SK-N-MC (cell line): ENCODE data around the gene DYDC1.
"Not testable (repeated sequence)": the region's sequence is repeated elsewhere in the genome, so short reads cannot be mapped to it uniquely, and the experiment has no call there.

Experiments used
- DNase-seq: peaks from one replicate; pipeline ENCODE4 v3.0.0-alpha.2; 2011; ENCODE audit warnings: low read depth, low spot score
- H3K27ac ChIP-seq: fragments of 200-600 bp; sonication (generic); 2 replicates; pipeline ENCODE4 v1.5.1; 2016; ENCODE audit warnings: mixed run types
- H3K36me3 ChIP-seq: fragments of 200-600 bp; sonication (generic); 2 replicates; pipeline ENCODE4 v1.6.1; 2017; ENCODE audit warnings: antibody characterized with exemption, low read length, mixed read lengths; ENCODE audit not compliant: insufficient read depth
- H3K4me3 ChIP-seq: fragments of 200-600 bp; sonication (generic); 2 replicates; pipeline ENCODE4 v1.5.1; 2016
- H3K9ac ChIP-seq: fragments of 200-600 bp; sonication (generic); 2 replicates; pipeline ENCODE4 v1.8.0; 2017; ENCODE audit warnings: mixed run types, mixed read lengths; ENCODE audit not compliant: insufficient read length
- H3K9me3 ChIP-seq: fragments of 200-600 bp; sonication (generic); 2 replicates; pipeline ENCODE4 v1.6.1; 2017; ENCODE audit warnings: low read depth, mild to moderate bottlenecking, antibody characterized with exemption, low read length, moderate library complexity, mixed read lengths
- EZH2 ChIP-seq: fragments of 200-600 bp; sonication (generic); IDR thresholded peaks from one replicate; pipeline ENCODE4 v1.6.1; 2017; ENCODE audit warnings: antibody characterized with exemption
- FOXP2 ChIP-seq: optimal IDR thresholded peaks from 2 replicates; pipeline ENCODE3; 2011; ENCODE audit warnings: mild to moderate bottlenecking, moderate library complexity; ENCODE audit not compliant: insufficient read depth; ENCODE audit errors: extremely low read length, control extremely low read depth
- POLR2AphosphoS5 ChIP-seq: IDR thresholded peaks from 2 replicates; pipeline ENCODE4 v1.6.1; 2012; ENCODE audit warnings: mild to moderate bottlenecking, low read depth, low read length, borderline replicate concordance

DYDC1 gene

DNA sequence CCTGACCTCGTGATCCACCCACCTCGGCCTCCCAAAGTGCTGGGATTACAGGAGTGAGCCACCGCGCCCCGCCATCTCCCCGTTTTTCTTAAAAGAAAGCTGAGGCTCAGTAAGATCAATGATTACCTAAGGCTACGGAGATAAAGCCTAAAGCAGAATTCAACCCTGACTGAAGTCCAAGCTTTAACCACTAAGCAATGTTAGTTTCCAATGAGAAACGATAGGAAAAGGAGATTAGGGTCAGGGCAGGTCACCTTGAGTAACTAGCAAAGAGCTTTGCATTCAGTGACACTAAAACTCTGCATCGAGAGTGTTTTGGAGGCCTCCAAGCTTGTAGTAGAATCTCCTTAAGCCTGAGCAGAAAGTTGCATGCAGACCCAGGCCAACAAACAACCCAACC lies 34.2 kb upstream of the DYDC1 start:
- no peaks in the 10 kb centered on the region for H3K9me3 ChIP-seq
- H3K27ac ChIP-seq, result no peak overlapping the region
- no peak overlapping the region for H3K9ac ChIP-seq
- H3K36me3 ChIP-seq, result no peaks in the 10 kb centered on the region
- TF ChIP-seq EZH2, result no peak
- TF ChIP-seq FOXP2, result no peak
- TF ChIP-seq POLR2AphosphoS5, result no peak
- no peak for DNase-seq
- no peak overlapping the region for H3K4me3 ChIP-seq

DNA sequence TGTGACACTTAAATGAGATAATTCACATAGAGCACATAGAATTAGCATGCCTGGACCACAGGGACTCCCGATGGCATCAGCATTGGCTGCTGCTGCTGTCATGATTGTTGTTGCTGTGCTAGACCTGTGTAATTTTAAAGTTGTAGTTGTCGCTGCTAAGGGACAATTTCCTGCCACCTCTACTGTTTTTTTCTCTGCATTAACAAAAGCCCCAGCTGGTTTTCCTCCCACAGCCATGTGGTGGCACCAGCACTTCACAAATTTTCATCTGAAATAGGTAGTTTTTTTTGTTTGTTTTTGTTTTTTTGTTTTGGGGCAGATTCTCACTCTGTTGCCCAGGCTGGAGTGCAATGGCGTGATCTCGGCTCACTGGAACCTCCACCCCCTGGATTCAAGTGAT lies 26.4 kb upstream of the DYDC1 start:
- no peak for DNase-seq
- peak overlapping the region; percentile 43; the same call in 1 of the 2 replicates for H3K4me3 ChIP-seq
- H3K9ac ChIP-seq, result no peak overlapping the region
- no peaks in the 10 kb centered on the region for H3K9me3 ChIP-seq
- H3K27ac ChIP-seq, result no peak overlapping the region
- TF ChIP-seq POLR2AphosphoS5 (no peak), EZH2 (no peak), FOXP2 (no peak)
- H3K36me3 ChIP-seq, result no peaks in the 10 kb centered on the region

DNA sequence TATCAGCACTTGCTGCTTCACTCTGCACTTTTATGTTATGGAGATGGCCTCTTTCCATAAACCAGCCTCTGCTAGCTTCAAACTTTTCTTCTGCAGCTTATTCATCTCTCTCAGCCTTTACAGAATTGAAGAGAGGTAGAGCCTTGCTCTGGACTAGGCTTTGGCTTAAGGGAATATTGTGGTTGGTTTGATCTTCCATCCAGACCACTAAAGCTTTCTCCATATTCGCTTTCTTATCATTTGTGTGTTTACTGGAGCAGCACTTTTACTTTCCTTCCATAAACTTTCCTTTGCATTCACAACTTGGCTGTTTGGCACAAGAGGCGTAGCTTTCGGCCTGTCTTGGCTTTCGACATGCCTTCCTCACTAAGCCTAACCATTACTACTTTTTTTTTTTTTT lies 23.6 kb upstream of the DYDC1 start:
- H3K9me3 ChIP-seq, result no peaks in the 10 kb centered on the region
- no peak overlapping the region for H3K27ac ChIP-seq
- no peak overlapping the region for H3K4me3 ChIP-seq
- no peak for TF ChIP-seq EZH2
- no peak for TF ChIP-seq POLR2AphosphoS5
- TF ChIP-seq FOXP2, result no peak
- no peak for DNase-seq
- no peak overlapping the region for H3K9ac ChIP-seq
- H3K36me3 ChIP-seq, result no peaks in the 10 kb centered on the region

DNA sequence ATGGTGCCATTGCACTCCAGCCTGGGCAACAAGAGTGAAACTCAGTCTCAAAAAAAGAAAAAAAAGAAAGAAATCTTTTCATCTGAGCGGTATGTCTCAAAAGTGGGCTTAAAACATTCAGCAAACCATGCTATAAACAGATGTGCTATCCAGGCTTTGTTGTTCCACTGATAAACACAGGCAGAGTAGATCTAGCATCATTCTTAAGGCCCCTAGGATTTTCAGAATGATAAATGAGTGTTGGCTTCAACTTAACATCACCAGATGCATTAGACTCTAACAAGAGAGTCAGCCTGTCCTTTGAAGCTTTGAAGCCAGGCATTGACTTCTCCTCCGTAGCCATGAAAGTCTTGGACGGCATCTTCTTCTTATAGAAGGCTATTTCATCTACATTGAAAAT lies 23.1 kb upstream of the DYDC1 start:
- DNase-seq, result no peak
- H3K9ac ChIP-seq, result no peak overlapping the region
- H3K9me3 ChIP-seq, result no peaks in the 10 kb centered on the region
- H3K4me3 ChIP-seq, result no peak overlapping the region
- no peaks in the 10 kb centered on the region for H3K36me3 ChIP-seq
- TF ChIP-seq POLR2AphosphoS5 (no peak), EZH2 (no peak), FOXP2 (no peak)
- no peak overlapping the region for H3K27ac ChIP-seq

DNA sequence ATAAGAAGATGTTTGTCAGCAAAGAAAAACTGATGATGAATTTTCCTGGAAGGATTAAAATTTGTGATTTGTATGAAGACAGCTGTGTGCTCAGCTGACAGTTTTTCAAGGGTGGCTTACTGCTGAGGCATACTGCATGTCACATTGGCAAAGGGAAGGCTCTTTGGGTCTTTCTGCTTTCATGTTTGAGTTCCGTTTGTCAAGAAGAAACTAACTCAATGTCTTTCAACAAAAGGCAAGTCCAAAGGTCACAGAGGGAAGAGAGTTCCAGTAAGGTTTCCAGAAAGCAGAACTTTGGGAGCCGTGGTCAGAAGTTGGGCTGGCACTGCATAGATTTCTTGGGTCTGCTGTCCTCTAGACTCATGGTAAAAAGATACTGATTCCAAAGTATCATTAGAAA lies 16.9 kb upstream of the DYDC1 start:
- no peak for TF ChIP-seq FOXP2
- no peak for TF ChIP-seq EZH2
- TF ChIP-seq POLR2AphosphoS5, result no peak
- no peak overlapping the region for H3K4me3 ChIP-seq
- H3K9me3 ChIP-seq, result no peaks in the 10 kb centered on the region
- DNase-seq, result no peak
- no peaks in the 10 kb centered on the region for H3K36me3 ChIP-seq
- no peak overlapping the region for H3K27ac ChIP-seq
- H3K9ac ChIP-seq, result no peak overlapping the region

DNA sequence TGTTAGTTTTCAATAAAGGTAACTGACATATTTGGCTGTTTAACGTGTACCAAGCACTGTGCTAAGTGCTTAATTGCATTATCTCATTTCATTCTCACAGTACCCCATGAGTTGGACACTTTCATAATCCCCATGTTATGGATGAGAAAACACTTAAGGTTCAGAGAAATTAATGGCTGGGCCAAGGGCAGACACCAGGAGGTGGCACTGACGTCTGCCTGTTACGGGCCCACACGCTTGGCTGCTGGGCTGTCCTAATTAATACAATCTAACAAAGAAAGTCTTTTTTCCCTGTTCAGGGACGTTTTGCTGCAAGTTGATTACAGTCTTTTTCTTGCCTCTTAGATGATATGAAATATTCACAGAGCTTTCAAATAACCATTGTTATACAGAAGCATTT lies 16.1 kb upstream of the DYDC1 start:
- Histone ChIP-seq H3K9ac (no peak overlapping the region), H3K9me3 (no peaks in the 10 kb centered on the region), H3K27ac (no peak overlapping the region), H3K4me3 (no peak overlapping the region), H3K36me3 (no peaks in the 10 kb centered on the region)
- no peak for DNase-seq
- TF ChIP-seq EZH2, result no peak
- TF ChIP-seq FOXP2, result no peak
- no peak for TF ChIP-seq POLR2AphosphoS5

DNA sequence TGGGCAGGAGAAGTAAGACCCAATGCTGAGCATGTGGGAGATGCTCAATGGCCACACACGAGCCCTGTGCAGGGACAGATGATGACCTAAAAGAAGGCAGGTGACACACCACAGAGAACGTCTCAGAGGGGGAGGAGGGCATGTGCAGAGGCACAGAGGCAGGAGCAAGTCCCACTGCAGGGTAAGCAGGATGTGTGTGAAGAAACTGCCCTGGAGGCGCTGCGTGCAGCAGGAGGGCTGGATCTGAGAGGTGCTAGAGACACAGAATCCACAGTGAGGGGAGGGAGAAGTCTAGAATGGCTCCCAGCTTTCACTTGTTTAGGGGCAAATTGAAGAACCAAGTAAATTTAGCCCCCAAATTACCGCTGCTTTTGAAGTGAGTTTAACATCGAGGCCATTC lies 14.9 kb upstream of the DYDC1 start:
- Histone ChIP-seq H3K36me3 (no peaks in the 10 kb centered on the region), H3K9me3 (no peaks in the 10 kb centered on the region), H3K27ac (no peak overlapping the region), H3K9ac (no peak overlapping the region), H3K4me3 (no peak overlapping the region)
- no peak for DNase-seq
- no peak for TF ChIP-seq EZH2

DNA sequence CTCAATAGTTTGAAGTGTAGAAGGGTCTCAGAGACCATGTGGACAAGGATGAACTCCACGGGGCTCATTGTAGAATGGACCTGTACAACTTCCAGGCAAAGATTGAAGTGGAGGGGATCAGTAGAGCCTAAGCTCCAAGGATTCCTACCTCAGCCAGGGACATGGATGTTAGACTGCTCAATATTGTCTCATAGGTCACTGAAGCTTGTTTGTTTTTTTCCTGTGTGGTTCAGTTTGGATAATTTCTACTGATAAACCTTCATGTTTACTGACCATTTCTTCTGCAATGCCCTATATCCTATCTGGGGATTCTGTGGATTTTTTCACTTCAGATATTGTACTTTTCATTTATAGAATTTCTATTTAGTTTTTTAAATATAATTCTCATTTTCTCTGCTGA lies 9.0 kb upstream of the DYDC1 start:
- TF ChIP-seq FOXP2 (no peak), POLR2AphosphoS5 (no peak), EZH2 (no peak)
- Histone ChIP-seq H3K27ac (no peak overlapping the region), H3K4me3 (no peak overlapping the region), H3K36me3 (no peaks in the 10 kb centered on the region), H3K9me3 (no peaks in the 10 kb centered on the region), H3K9ac (no peak overlapping the region)
- no peak for DNase-seq

DNA sequence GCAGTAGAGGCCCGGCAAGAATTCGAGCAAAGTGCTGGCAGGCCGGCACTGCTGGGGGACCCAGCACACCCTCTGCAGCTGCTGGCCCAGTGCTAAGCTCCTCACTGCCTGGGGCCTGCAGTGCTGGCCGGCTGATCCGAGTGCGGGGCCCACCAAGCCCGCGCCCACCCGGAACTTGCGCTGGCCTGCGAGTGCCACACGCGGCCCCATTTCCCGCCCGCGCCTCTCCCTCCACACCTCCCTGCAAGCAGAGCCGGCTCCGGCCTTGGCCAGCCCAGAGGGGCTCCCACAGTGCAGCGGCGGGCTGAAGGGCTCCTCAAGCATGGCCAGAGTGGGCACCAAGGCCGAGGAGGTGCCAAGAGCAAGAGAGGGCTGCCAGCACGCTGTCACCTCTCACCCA lies 3.1 kb upstream of the DYDC1 start:
- no peak overlapping the region for H3K4me3 ChIP-seq
- no peaks in the 10 kb centered on the region for H3K36me3 ChIP-seq
- no peak overlapping the region for H3K27ac ChIP-seq
- TF ChIP-seq POLR2AphosphoS5, result no peak
- no peak for TF ChIP-seq FOXP2
- no peak for TF ChIP-seq EZH2
- H3K9me3 ChIP-seq, result no peaks in the 10 kb centered on the region
- H3K9ac ChIP-seq, result no peak overlapping the region
- DNase-seq, result no peak

DNA sequence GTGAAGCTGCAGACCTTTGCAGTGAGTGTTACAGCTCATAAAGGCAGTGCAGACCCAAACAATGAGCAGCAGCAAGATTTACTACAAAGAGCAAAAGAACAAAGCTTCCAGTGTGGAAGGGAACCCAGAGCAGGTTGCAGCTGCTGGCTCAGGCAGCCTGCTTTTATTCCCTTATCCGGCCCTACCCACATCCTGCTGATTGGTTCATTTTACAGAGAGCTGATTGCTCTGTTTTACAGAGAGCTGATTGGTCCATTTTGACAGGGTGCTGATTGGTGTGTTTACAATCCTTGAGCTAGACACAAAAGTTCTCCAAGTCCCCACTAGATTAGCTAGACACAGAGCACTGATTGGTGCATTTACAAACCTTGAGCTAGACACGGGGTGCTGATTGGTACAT lies 2.4 kb upstream of the DYDC1 start:
- not testable (repeated sequence) for H3K9me3 ChIP-seq, H3K9ac ChIP-seq, H3K27ac ChIP-seq, H3K36me3 ChIP-seq, H3K4me3 ChIP-seq, DNase-seq
